ENCODE results near the gene BRIP1. TPM values are rescaled to one million over a fixed set of nuclear protein-coding genes. Genes with fewer than 3 reads are reported as not detected.

Gene BRIP1
- polyA plus RNA-seq, 1 of the 3 experiments (the other 2 are of a cell fraction): 2.0 TPM

- Histone ChIP-seq H3K9ac (no peak overlapping the region), H3K9me3 (peaks cover 40% of the 10 kb centered on the region), H2AFZ (ENCODE audit: low read depth) (no peak overlapping the region), H3K27ac (ENCODE audit: low read depth in 2 of 2, low read length in 1 of 2) (no peak overlapping the region), H3K79me2 (ENCODE audit: insufficient read depth) (no peaks in the 10 kb centered on the region; the same call in 1 of the 2 replicates), H3K27me3 (ENCODE audit: insufficient read depth) (no peaks in the 10 kb centered on the region), H4K20me1 (ENCODE audit: insufficient read depth) (no peaks in the 10 kb centered on the region), H3K36me3 (replicated peaks in 1 of 2; ENCODE audit: control insufficient read depth in 1 of 2, insufficient read depth in 2 of 2, low read length in 1 of 2) (peaks cover 6 to 52% of the 10 kb centered on the region in 2 experiments), H3K4me2 (no peak overlapping the region), H3K4me3 (ENCODE audit: low read depth in 2 of 2, low read length in 1 of 2) (no peak overlapping the region), H3K9me2 (no peaks in the 10 kb centered on the region), H3K4me1 (ENCODE audit: control insufficient read depth in 1 of 2, insufficient read depth in 2 of 2, low read depth in 1 of 2, low read length in 1 of 2) (no peaks in the 10 kb centered on the region), H3F3A (replicated peaks; ENCODE audit: insufficient read depth) (no peaks in the 10 kb centered on the region)
- POLR2A ChIA-PET: no interaction called here
- CTCF ChIA-PET: no interaction called here
- no peak for DNase-seq
- WGBS (ENCODE audit: low lambda C conversion rate): 97% methylated on average over 4 of the region's 4 CpGs
- TF ChIP-seq USF1 (IDR thresholded peaks at IDR 0.05; ENCODE audit: borderline replicate concordance, low read depth) (no peak), EZH2phosphoT487 (IDR thresholded peaks at IDR 0.05; ENCODE audit: borderline replicate concordance, low read depth) (no peak), MEF2A (IDR thresholded peaks at IDR 0.05; ENCODE audit: borderline replicate concordance, low read depth) (no peak), REST (IDR thresholded peaks at IDR 0.05; ENCODE audit: low read depth, low read length) (no peak), GABPA (IDR thresholded peaks at IDR 0.05; ENCODE audit: low read depth) (no peak), RFX5 (IDR thresholded peaks at IDR 0.05; ENCODE audit: low read length) (no peak), GATA2 (CRISPR knock-in tag; IDR thresholded peaks at IDR 0.05) (no peak)
- TF ChIP-seq, protein P1, sequence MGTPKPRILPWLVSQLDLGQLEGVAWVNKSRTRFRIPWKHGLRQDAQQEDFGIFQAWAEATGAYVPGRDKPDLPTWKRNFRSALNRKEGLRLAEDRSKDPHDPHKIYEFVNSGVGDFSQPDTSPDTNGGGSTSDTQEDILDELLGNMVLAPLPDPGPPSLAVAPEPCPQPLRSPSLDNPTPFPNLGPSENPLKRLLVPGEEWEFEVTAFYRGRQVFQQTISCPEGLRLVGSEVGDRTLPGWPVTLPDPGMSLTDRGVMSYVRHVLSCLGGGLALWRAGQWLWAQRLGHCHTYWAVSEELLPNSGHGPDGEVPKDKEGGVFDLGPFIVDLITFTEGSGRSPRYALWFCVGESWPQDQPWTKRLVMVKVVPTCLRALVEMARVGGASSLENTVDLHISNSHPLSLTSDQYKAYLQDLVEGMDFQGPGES (IDR thresholded peaks at IDR 0.05; ENCODE audit: low read depth, low read length): no peak
- TF ChIP-seq, protein P2, sequence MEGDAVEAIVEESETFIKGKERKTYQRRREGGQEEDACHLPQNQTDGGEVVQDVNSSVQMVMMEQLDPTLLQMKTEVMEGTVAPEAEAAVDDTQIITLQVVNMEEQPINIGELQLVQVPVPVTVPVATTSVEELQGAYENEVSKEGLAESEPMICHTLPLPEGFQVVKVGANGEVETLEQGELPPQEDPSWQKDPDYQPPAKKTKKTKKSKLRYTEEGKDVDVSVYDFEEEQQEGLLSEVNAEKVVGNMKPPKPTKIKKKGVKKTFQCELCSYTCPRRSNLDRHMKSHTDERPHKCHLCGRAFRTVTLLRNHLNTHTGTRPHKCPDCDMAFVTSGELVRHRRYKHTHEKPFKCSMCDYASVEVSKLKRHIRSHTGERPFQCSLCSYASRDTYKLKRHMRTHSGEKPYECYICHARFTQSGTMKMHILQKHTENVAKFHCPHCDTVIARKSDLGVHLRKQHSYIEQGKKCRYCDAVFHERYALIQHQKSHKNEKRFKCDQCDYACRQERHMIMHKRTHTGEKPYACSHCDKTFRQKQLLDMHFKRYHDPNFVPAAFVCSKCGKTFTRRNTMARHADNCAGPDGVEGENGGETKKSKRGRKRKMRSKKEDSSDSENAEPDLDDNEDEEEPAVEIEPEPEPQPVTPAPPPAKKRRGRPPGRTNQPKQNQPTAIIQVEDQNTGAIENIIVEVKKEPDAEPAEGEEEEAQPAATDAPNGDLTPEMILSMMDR (IDR thresholded peaks at IDR 0.05): no peak
- TF ChIP-seq, protein P3, sequence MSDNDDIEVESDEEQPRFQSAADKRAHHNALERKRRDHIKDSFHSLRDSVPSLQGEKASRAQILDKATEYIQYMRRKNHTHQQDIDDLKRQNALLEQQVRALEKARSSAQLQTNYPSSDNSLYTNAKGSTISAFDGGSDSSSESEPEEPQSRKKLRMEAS (IDR thresholded peaks at IDR 0.05; ENCODE audit: low read depth): no peak
Measured at GRCh38 chr17:61717352-61717751, 146.0 kb downstream of the BRIP1 start.

Data from SK-N-SH (cell line).